ENCODE results near the gene CTSA. TPM values are rescaled to one million over a fixed set of nuclear protein-coding genes. Genes with fewer than 3 reads are reported as not detected.

CTSA gene
- total RNA-seq, 1 experiment from 2014 or later = 109 TPM

DNA sequence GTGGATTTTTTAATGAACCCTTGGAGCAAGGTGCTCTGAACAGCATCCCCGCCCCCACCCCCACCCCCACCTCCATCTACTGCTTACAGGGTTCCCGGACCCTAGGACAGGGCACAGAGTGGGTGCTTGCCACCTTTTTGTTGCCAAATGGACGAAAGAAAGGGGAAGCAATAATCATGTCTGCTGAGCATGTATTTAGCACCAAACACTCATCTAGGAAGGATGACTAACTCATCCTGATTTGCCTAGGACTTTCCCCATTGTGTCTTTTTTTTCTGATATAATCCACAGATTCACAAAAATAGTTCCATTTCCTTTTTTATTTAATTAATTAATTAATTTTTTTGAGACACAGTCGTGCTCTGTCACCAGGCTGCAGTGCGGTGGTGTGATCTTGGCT, 22.0 kb downstream of the CTSA start:
- TF ChIP-seq, protein P1, sequence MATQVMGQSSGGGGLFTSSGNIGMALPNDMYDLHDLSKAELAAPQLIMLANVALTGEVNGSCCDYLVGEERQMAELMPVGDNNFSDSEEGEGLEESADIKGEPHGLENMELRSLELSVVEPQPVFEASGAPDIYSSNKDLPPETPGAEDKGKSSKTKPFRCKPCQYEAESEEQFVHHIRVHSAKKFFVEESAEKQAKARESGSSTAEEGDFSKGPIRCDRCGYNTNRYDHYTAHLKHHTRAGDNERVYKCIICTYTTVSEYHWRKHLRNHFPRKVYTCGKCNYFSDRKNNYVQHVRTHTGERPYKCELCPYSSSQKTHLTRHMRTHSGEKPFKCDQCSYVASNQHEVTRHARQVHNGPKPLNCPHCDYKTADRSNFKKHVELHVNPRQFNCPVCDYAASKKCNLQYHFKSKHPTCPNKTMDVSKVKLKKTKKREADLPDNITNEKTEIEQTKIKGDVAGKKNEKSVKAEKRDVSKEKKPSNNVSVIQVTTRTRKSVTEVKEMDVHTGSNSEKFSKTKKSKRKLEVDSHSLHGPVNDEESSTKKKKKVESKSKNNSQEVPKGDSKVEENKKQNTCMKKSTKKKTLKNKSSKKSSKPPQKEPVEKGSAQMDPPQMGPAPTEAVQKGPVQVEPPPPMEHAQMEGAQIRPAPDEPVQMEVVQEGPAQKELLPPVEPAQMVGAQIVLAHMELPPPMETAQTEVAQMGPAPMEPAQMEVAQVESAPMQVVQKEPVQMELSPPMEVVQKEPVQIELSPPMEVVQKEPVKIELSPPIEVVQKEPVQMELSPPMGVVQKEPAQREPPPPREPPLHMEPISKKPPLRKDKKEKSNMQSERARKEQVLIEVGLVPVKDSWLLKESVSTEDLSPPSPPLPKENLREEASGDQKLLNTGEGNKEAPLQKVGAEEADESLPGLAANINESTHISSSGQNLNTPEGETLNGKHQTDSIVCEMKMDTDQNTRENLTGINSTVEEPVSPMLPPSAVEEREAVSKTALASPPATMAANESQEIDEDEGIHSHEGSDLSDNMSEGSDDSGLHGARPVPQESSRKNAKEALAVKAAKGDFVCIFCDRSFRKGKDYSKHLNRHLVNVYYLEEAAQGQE (IDR thresholded peaks at IDR 0.05; ENCODE audit: low read depth) = no peak
- TF ChIP-seq YY1 (IDR thresholded peaks at IDR 0.05; ENCODE audit: extremely low read depth, insufficient replicate concordance, low read depth, low read length) = no peak
- TF ChIP-seq JUND (IDR thresholded peaks at IDR 0.05) = no peak
- TF ChIP-seq ZFX (IDR thresholded peaks at IDR 0.05) = no peak
- Histone ChIP-seq H4K20me1 (ENCODE audit: insufficient read depth) (no peaks in the 10 kb centered on the region), H3K4me3 (replicated peaks in 1 of 2; ENCODE audit: low read depth in 1 of 2, low read length in 2 of 2) (no peak overlapping the region), H3K36me3 (ENCODE audit: control insufficient read depth in 1 of 2, insufficient read depth in 2 of 2, low read length in 2 of 2) (no peaks in the 10 kb centered on the region), H3K4me2 (ENCODE audit: low read length) (no peak overlapping the region), H3K79me2 (ENCODE audit: insufficient read depth, low read length) (no peaks in the 10 kb centered on the region), H3K4me1 (ENCODE audit: control insufficient read depth in 1 of 2, insufficient read depth in 2 of 2, low read length in 2 of 2) (peaks cover 0 to 15% of the 10 kb centered on the region in 2 experiments; a peak in 3 of 4 replicates), H3K9me3 (ENCODE audit: control insufficient read depth in 1 of 2, insufficient read depth in 1 of 2, low read depth in 1 of 2, low read length in 2 of 2) (no peaks in the 10 kb centered on the region), H2AFZ (ENCODE audit: low read depth, low read length, poor library complexity, severe bottlenecking) (no peak overlapping the region), H3K9me2 (ENCODE audit: insufficient read depth) (no peaks in the 10 kb centered on the region), H3K9ac (ENCODE audit: low read length) (no peak overlapping the region), H3K27me3 (ENCODE audit: insufficient read depth, low read length) (no peaks in the 10 kb centered on the region), H3K27ac (ENCODE audit: low read depth, low read length) (no peak overlapping the region)
- ATAC-seq (no peak), DNase-seq (ENCODE audit: low read depth, low spot score) (no peak)
- intact Hi-C loops (cut with micrococcal nuclease) = no loop called here
- CTCF ChIA-PET = no interaction called here
- BruUV-seq (replicated peaks) = no TSS peak
- POLR2A ChIA-PET = no interaction called here
- RAD21 ChIA-PET (ENCODE audit: low non-redundant PET in 1 of 2, low total read pairs in 2 of 2, uncharacterized antibody in 2 of 2, unreplicated experiment in 2 of 2) = no interaction called here

DNA sequence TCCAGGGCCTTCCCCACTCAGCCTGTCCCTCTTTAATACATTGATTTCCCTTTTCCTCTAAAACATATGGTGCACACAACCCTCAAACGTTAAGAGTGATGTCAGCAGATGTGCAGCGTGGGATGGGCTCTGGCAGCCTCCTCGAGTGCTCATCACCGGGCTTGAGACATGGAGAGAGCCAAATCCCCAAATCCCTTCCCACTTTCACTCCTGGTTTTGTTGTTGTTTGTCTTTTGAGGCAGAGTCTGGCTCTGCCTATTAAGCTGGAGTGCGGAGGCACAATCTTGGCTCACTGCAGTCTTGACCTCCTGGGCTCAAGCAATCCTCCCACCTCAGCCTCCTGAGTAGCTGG, 26.6 kb downstream of the CTSA start:
- ATAC-seq (no peak), DNase-seq (ENCODE audit: low read depth, low spot score) (no peak)
- no peak overlapping the region for H3K4me3 ChIP-seq (replicated peaks in 1 of 2; ENCODE audit: low read depth in 1 of 2, low read length in 2 of 2)
- RAD21 ChIA-PET (ENCODE audit: low non-redundant PET in 1 of 2, low total read pairs in 2 of 2, uncharacterized antibody in 2 of 2, unreplicated experiment in 2 of 2) = no interaction called here
- no peak overlapping the region for H3K27ac ChIP-seq (ENCODE audit: low read depth, low read length)
- no TSS peak for BruUV-seq (replicated peaks)
- H3K27me3 ChIP-seq (ENCODE audit: insufficient read depth, low read length) = no peaks in the 10 kb centered on the region
- no peaks in the 10 kb centered on the region for H3K79me2 ChIP-seq (ENCODE audit: insufficient read depth, low read length)
- H3K36me3 ChIP-seq (ENCODE audit: control insufficient read depth in 1 of 2, insufficient read depth in 2 of 2, low read length in 2 of 2) = no peaks in the 10 kb centered on the region
- no peaks in the 10 kb centered on the region for H4K20me1 ChIP-seq (ENCODE audit: insufficient read depth)
- no peak for TF ChIP-seq EZH2 (IDR thresholded peaks at IDR 0.05)
- TF ChIP-seq ZNF274 (IDR thresholded peaks at IDR 0.05; ENCODE audit: low read depth, low read length) = no peak
- TF ChIP-seq ZFX (IDR thresholded peaks at IDR 0.05) = no peak
- TF ChIP-seq POLR2AphosphoS5 (IDR thresholded peaks at IDR 0.05; ENCODE audit: low read depth, low read length) = no peak
- H3K4me1 ChIP-seq (ENCODE audit: control insufficient read depth in 1 of 2, insufficient read depth in 2 of 2, low read length in 2 of 2) = no peaks in the 10 kb centered on the region
- H2AFZ ChIP-seq (ENCODE audit: low read depth, low read length, poor library complexity, severe bottlenecking) = no peak overlapping the region
- intact Hi-C loops (cut with micrococcal nuclease) = no loop called here
- no peak overlapping the region for H3K9ac ChIP-seq (ENCODE audit: low read length)
- H3K9me3 ChIP-seq (ENCODE audit: control insufficient read depth in 1 of 2, insufficient read depth in 1 of 2, low read depth in 1 of 2, low read length in 2 of 2) = no peaks in the 10 kb centered on the region
- no peak overlapping the region for H3K4me2 ChIP-seq (ENCODE audit: low read length)
- POLR2A ChIA-PET = no interaction called here
- CTCF ChIA-PET = interaction anchor here (1.1 kb wide), 1 partner anchor 16 kb away, joined by 3 read pairs; no protein-coding TSS in a partner anchor
- H3K9me2 ChIP-seq (ENCODE audit: insufficient read depth) = no peaks in the 10 kb centered on the region
